GM23338 (cell line): Measurements from ENCODE around the gene SF3A1. TPM values are rescaled to one million over a fixed set of nuclear protein-coding genes. Genes with fewer than 3 reads are reported as not detected.

ENCODE experiments used
- ATAC-seq: fragments of 200-7000 bp; cut with Tn5 transposase; 3 replicates; pipeline ENCODE4 v1.9.1; 2020
- DNase-seq: peaks from one replicate; pipeline ENCODE4 v3.0.0-alpha.2; 2015; ENCODE audit warnings: low spot score
- H2AFZ ChIP-seq: fragments of 200-600 bp; sonication (generic); 2 replicates; pipeline ENCODE4 v1.8.0; 2016; ENCODE audit warnings: antibody characterized with exemption, mild to moderate bottlenecking, moderate library complexity
- H3F3A ChIP-seq: fragments of 200-600 bp; sonication (generic); replicated peaks from 2 replicates; pipeline ENCODE4 v1.8.0; 2017; ENCODE audit warnings: antibody characterized with exemption, mixed run types, low read depth
- H3K27ac ChIP-seq: fragments of 200-600 bp; sonication (generic); 2 replicates; pipeline ENCODE4 v1.6.1; 2016; ENCODE audit warnings: low read depth
- H3K27me3 ChIP-seq: fragments of 200-600 bp; sonication (generic); 2 replicates; pipeline ENCODE4 v1.8.0; 2016; ENCODE audit warnings: mild to moderate bottlenecking, mixed run types, moderate library complexity; ENCODE audit not compliant: insufficient read depth
- H3K36me3 ChIP-seq: fragments of 200-600 bp; sonication (generic); 2 replicates; pipeline ENCODE4 v1.8.0; 2016; ENCODE audit warnings: mild to moderate bottlenecking; ENCODE audit not compliant: insufficient read depth
- H3K4me1 ChIP-seq: fragments of 200-600 bp; sonication (generic); 2 replicates; pipeline ENCODE4 v1.8.0; 2016; ENCODE audit warnings: mild to moderate bottlenecking, moderate library complexity; ENCODE audit not compliant: insufficient read depth
- H3K4me2 ChIP-seq: fragments of 200-600 bp; sonication (generic); 2 replicates; pipeline ENCODE4 v1.7.1; 2017; ENCODE audit warnings: mixed run types
- H3K4me3 ChIP-seq: fragments of 200-600 bp; sonication (generic); 2 replicates; pipeline ENCODE4 v1.6.1; 2016; ENCODE audit warnings: mixed run types
- H3K79me2 ChIP-seq: fragments of 200-600 bp; sonication (generic); replicated peaks from 2 replicates; pipeline ENCODE4 v1.8.0; 2017; ENCODE audit warnings: mild to moderate bottlenecking; ENCODE audit not compliant: insufficient read depth
- H3K9me2 ChIP-seq: fragments of 200-600 bp; sonication (generic); 2 replicates; pipeline ENCODE4 v1.8.0; 2017; ENCODE audit not compliant: insufficient read depth
- H4K20me1 ChIP-seq: fragments of 200-600 bp; sonication (generic); replicated peaks from 2 replicates; pipeline ENCODE4 v1.8.0; 2017; ENCODE audit warnings: mild to moderate bottlenecking; ENCODE audit not compliant: insufficient read depth
- H3K27ac Mint-ChIP-seq: 2 replicates; pipeline ENCODE4 v1.8.0; 2020; ENCODE audit warnings: inconsistent platforms, mild to moderate bottlenecking, moderate library complexity, mixed read lengths
- H3K27me3 Mint-ChIP-seq: 3 replicates; pipeline ENCODE4 v1.8.0; 2022; ENCODE audit warnings: low read depth, mild to moderate bottlenecking, moderate library complexity, mixed read lengths, inconsistent platforms; ENCODE audit not compliant: insufficient read depth, poor library complexity
- H3K36me3 Mint-ChIP-seq: 3 replicates; pipeline ENCODE4 v1.8.0; 2021; ENCODE audit warnings: low read depth, mild to moderate bottlenecking, inconsistent platforms, moderate library complexity, mixed read lengths
- H3K4me1 Mint-ChIP-seq: 3 replicates; pipeline ENCODE4 v1.8.0; 2020; ENCODE audit warnings: mild to moderate bottlenecking, inconsistent platforms, mixed read lengths
- H3K4me3 Mint-ChIP-seq: 3 replicates; pipeline ENCODE4 v1.8.0; 2021; ENCODE audit warnings: moderate library complexity, mild to moderate bottlenecking, inconsistent platforms, mixed read lengths
- H3K9me3 Mint-ChIP-seq: 3 replicates; pipeline ENCODE4 v1.8.0; 2020; ENCODE audit warnings: moderate library complexity, mild to moderate bottlenecking, inconsistent platforms, mixed read lengths
- EZH2 ChIP-seq: fragments of 200-600 bp; sonication (generic); IDR thresholded peaks from one replicate; pipeline ENCODE4 v1.8.0; 2017; ENCODE audit warnings: antibody characterized with exemption, mild to moderate bottlenecking, low read depth; ENCODE audit not compliant: unreplicated experiment
- EZH2phosphoT487 ChIP-seq: fragments of 200-600 bp; sonication (generic); IDR thresholded peaks from one replicate; pipeline ENCODE4 v1.8.1; 2018; ENCODE audit warnings: antibody characterized with exemption; ENCODE audit not compliant: unreplicated experiment
- JUNB ChIP-seq: IDR thresholded peaks from one replicate; pipeline ENCODE4 v1.6.1; 2016; ENCODE audit warnings: antibody characterized with exemption; ENCODE audit not compliant: unreplicated experiment
- NANOG ChIP-seq: IDR thresholded peaks from 2 replicates; pipeline ENCODE4 v1.6.1; 2016; ENCODE audit warnings: antibody characterized with exemption, borderline replicate concordance
- POLR2AphosphoS5 ChIP-seq: IDR thresholded peaks from 2 replicates; pipeline ENCODE4 v1.6.1; 2016; ENCODE audit warnings: antibody characterized with exemption, low read depth
- REST ChIP-seq: IDR thresholded peaks from one replicate; pipeline ENCODE4 v1.6.1; 2018; ENCODE audit warnings: antibody characterized with exemption; ENCODE audit not compliant: unreplicated experiment
- STAT1 ChIP-seq: IDR thresholded peaks from one replicate; pipeline ENCODE4 v1.6.1; 2016; ENCODE audit warnings: antibody characterized with exemption; ENCODE audit not compliant: unreplicated experiment
- ZNF114 ChIP-seq: fragments of 250-450 bp; sonication (Bioruptor Pico); IDR thresholded peaks from 2 replicates; pipeline ENCODE4 v1.5.0; 2020; ENCODE audit warnings: mild to moderate bottlenecking, moderate library complexity
- ZNF331 ChIP-seq: fragments of 250-450 bp; sonication (Bioruptor Pico); IDR thresholded peaks from 2 replicates; pipeline ENCODE4 v1.5.0; 2020; ENCODE audit warnings: low read depth, mild to moderate bottlenecking, moderate library complexity
- ZNF462 ChIP-seq: fragments of 250-450 bp; sonication (Bioruptor Pico); IDR thresholded peaks from 2 replicates; pipeline ENCODE4 v1.5.0; 2020; ENCODE audit warnings: mild to moderate bottlenecking, moderate library complexity
- polyA plus RNA-seq: library from polyadenylated mRNA; unstranded; fragments of >200 nt; fragmentation: Nextera tagmentation; extraction: Ambion mirVana; gene quantifications from 2 replicates; pipeline ENCODE4 v1.2.1, GENCODE V29; 2016
- total RNA-seq: library from RNA; depleted of rRNA; stranded (reverse); fragments of >200 nt; shearing (Covaris generic); gene quantifications from 2 replicates; pipeline ENCODE4 v1.2.3, GENCODE V29; 2014

The SF3A1 gene
- total and polyA plus RNA-seq, 2 experiments from 2014 or later: 107 to 108 TPM

- H3K27me3 Mint-ChIP-seq: peaks cover 18% of the 10 kb centered on the region
Observed at GRCh38 chr22:30368420-30368819, 11.7 kb upstream of the SF3A1 start.

More at GRCh38 chr22:30368420-30368819, 11.7 kb upstream of the SF3A1 start:
- TF ChIP-seq ZNF462 (CRISPR knock-in tag) (no peak), EZH2 (no peak), STAT1 (no peak), ZNF114 (no peak), JUNB (no peak), POLR2AphosphoS5 (no peak), NANOG (no peak), EZH2phosphoT487 (no peak), REST (no peak), ZNF331 (no peak)
- H3K4me3 ChIP-seq: no peak overlapping the region
- DNase-seq: no peak
- Mint-ChIP-seq H3K4me1 (peaks cover under 1% of the 10 kb centered on the region), H3K36me3 (peaks cover 6% of the 10 kb centered on the region; the same call in 2 of the 3 replicates), H3K9me3 (no peaks in the 10 kb centered on the region; the same call in 2 of the 3 replicates), H3K4me3 (no peak overlapping the region), H3K27ac (no peak overlapping the region)
- no peak for ATAC-seq
- no peaks in the 10 kb centered on the region for H3K9me2 ChIP-seq
- no peak overlapping the region for H3K4me2 ChIP-seq
- H2AFZ ChIP-seq: no peak overlapping the region
- peaks cover 1% of the 10 kb centered on the region for H3K4me1 ChIP-seq
- H3F3A ChIP-seq: no peaks in the 10 kb centered on the region
- no peaks in the 10 kb centered on the region for H4K20me1 ChIP-seq
- H3K36me3 ChIP-seq: no peaks in the 10 kb centered on the region
- H3K27me3 ChIP-seq: no peaks in the 10 kb centered on the region
- H3K79me2 ChIP-seq: no peaks in the 10 kb centered on the region
- no peak overlapping the region for H3K27ac ChIP-seq
